Stimulated activated CD8-positive, alpha-beta memory T cell treated with anti-CD3 and anti-CD28 coated beads, Interleukin-15, amount 100 ng/mL, for 1 hour (primary cell): ENCODE results near the gene TP63.

Source experiments
- DNase-seq: peaks from one replicate; pipeline ENCODE4 v3.0.0-alpha.2; 2020; ENCODE audit warnings: low read depth

The TP63 gene

GRCh38 chr3:189779166-189779565 is 148.0 kb downstream of the TP63 start:
- DNase-seq, result no peak

DNA sequence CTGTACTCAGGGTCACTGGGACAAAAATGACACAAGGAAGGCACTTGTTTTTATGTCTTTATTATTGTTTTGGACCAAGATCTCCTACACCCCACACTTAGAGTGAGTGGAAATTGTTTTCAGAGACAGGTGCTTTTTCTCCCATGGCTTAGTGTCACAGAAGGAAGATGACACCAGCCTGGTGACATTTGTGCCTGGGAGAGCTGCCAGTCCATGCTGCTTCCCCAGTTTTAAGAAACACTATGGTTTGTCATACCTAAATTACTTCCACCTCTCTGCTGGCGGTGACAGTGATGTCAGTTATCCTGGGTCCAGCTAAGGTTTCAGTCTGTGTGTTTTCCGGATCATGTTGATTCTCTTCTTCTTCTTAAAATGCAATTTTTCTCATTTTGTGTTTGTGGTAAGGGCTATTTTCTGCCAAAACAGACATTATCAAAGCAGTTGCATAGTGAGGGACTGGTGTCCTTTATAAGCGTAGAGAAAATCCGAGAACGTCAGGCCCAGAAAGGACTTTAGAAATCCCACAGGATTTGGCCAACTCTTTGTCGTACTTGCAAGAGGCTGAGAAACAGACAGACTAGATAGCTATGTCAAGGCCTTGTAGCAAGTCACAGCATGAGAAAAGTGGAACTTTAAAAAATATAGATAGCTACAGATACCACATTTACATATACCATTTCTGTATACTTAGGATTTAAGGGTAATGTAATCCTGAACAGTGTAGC is 149.5 kb downstream of the TP63 start:
- DNase-seq, result no peak

- DNase-seq, result no peak
Observed at GRCh38 chr3:189781415-189781814, 150.2 kb downstream of the TP63 start.

DNA sequence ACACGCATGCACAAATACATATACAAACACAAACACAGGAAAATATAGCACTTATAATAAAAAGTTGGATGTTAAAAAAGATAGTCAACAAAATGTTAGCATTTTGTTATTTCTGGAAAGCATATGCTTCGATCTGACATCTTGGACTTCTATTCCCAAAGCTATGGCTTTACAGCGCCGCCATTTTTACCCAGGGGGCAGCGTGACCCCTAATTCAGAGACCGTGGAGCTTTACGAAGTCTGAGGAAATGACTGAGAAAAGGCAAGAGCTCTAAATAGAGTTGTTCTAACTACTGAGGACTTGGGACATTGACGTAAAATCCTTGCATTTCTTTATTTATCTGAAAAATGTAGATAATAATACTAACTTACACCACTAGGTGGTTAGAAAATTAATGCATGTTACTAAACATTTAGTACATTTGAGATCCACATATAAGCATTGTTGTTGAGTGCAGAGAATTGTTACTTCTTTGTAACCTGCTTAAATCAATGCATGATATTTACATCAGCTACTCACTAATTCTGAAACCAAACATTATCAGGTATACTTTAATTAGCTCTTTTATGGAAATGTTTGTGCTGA is 155.4 kb downstream of the TP63 start:
- no peak for DNase-seq

GRCh38 chr3:189787191-189787590 is 156.0 kb downstream of the TP63 start:
- no peak for DNase-seq

DNA sequence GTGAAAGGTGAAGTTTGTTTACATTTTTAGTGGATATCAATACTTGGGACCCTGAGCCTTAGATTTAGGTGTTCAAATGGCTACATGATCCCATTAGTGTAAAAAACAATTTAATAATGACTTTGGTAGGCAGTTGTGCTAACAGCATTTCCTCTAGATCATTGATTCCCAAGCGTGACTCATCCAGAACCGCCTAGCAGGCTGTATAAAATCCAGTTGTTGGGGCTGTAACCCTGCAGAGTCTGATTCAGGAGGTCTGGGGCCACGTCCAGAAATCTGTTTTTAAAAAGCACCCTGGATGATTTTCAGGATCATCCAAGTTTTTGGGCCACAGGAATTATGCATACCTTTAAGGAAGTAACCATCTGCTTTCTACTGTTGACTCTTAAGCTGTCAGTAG is 156.4 kb downstream of the TP63 start:
- DNase-seq, result no peak

DNA sequence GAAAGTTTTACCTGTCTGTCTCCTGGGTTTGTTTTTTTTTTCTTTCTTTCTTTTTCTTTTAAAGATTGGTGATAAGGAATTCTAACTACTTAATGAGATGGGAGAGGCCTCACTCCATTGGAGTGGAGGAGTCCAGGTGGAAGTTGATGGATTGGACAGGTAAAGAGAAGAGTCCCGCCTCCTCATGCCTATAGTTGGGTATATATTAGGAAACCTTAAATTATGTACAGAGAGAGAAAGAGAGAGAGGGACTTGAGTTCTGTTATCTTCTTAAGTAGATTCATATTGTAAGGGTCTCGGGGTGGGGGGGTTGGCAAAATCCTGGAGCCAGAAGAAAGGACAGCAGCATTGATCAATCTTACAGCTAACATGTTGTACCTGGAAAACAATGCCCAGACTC is 158.2 kb downstream of the TP63 start:
- DNase-seq, result no peak

GRCh38 chr3:189790658-189791057 is 159.5 kb downstream of the TP63 start:
- no peak for DNase-seq

DNA sequence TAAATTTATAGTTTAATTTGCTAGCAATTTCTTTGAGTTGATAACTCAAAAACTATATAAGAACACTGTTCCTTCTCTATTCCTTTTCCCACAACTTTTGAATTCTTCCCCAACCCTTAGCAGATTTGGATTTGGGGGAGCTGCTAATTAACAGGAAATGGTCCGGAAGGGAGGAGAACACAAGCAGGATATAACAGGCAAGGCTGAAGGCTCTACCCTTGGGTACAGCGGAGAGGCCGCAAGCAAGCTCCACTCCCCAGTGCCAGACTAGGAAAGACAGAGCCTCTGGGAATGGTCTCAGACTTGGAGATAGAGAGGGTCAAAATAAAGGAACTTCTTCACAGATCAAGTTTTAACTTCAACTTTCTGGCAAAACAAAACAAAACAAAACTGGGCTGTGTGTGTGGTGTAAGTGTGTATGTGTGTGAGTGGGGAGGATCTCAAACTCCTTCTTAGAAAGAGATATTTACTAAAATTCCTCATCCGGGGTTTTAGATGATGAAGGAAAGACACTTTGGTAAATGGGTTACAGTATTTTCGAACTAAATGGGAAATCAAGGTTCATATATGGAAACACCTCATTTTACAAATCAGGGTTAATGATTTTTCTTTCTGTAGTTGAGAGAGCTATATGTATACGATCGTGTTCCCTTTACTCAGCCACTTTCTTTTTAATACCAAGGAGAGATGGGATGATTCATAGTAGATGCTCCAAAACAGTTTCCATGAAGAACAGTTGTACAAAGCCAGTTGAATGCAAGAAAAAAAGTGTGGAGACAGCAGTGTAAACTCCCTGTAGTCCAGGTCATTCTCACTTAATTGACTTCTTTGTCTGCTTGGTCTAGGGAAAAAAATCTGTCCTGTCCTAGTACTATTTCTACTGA is 161.1 kb downstream of the TP63 start:
- DNase-seq, result no peak

DNA sequence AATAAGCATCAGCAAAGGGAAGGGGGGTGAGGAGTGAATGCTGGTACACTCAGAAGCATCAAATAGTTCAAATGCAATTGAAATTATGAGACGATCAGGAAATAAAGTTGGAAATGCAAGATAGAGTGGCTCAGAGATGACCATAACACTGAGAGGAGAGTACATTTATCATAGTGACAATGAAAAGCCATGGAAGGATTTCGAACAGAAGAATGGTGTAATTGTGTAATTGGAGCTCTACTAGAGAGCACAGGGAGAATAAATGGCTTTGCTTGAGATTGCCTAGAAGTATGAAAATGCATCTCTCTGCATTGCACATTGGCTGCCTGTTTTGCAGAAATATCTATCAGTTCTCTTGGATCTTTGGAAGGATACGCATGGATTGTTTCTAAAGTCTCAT is 163.3 kb downstream of the TP63 start:
- no peak for DNase-seq

DNA sequence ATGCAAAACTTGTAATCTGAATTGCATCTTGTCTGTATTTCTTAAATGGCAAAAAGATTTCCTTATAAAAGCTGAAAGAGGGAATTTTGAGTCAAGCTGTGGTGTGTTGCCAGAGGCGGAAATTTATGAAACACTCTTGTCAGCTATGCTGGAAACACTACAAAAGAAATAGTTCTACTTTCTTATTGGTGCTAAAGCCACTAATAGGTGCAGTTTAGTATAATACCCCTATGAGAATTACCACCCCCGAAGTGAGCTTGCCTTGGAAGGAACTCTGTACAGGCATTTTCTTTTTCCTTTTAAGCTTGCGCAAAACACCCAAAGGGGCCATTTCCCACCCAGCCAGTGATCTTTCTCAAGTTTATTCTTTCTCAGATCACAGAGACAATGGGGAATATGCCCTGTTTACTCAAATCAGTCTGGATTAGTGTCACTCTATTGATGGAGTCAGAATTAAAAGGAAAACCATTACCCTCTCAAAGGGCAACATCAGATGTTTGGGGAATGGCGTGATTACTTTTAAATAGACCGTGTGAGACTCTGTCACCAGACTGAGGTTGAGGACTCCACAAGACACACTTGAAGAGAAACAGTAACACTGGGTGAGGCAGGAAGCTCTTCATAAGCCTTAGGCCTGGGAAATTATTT is 166.0 kb downstream of the TP63 start:
- DNase-seq, result no peak

GRCh38 chr3:189799366-189799765 is 168.2 kb downstream of the TP63 start:
- DNase-seq, result no peak

DNA sequence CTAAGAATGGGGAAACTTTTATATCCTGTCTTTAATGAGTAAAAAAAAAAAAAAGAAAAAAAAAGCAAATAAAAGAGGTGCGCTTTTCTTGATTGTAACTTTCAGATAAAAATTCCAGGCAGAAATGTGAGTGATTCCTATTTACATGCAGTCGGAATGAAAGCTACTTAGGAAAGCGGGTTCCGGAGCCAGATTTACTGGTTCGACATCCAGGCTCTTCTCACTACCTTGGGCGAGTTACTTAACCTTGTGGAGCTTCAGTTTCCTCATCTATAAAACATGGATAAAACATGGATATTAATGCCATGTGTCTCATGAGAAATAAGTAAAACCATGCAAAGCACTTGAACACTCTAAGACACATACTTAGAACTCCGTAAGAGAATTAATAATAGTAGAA is 169.2 kb downstream of the TP63 start:
- DNase-seq, result no peak

GRCh38 chr3:189803254-189803653 is 172.1 kb downstream of the TP63 start:
- DNase-seq, result no peak

DNA sequence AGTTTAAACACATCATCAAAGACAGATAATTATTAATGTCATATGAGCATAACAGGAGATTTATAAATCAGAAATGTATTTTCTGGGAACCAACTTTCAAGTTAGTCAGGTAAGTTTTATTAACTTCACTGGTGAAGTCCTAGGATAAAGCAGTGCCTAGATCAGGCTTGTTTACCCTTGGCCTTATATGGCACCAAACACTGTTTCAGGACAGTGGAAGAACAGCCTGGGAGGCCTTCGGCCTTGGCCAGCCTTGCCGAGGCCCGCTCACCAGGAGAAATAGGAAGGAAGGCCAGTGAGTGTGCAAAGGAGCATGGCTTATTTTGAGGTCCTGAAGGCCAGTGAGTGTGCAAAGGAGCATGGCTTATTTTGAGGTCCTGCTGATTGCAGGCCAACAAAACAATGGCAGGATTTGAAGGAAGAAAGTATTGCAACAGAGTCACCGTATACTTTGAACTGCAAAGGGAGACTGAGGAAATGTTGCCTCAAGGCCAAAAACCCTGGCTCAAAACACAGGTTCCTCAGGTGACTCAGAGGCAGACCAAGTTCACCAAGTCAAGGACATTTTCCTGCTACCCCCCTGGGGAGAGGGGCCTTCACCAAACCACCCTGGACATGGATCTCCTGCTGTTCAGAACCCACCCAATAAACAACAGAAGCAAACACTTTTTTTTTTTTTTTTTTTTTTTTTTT is 174.3 kb downstream of the TP63 start:
- no peak for DNase-seq

- no peak for DNase-seq
Observed at GRCh38 chr3:189806171-189806951, 175.2 kb downstream of the TP63 start.

- DNase-seq, result no peak
Observed at GRCh38 chr3:189808246-189809007, 177.2 kb downstream of the TP63 start.

DNA sequence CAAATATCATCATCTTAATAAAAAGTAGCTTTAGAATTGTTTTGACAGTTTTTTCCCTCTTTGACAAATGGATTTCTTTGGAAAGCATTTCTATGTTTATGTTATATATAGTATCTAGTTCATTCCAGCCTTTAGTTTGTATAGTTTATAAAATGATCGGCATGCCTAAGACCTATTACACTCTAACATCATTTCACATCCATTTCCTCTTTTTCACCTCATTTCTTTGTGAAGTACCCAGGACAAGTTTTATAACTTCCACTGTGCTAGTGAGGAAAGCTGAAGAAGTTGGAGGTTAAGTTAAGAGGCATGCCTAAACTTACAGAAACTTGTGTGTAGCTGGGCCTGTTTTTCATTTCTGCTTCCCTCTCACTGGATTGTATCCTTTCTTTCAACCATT is 178.4 kb downstream of the TP63 start:
- DNase-seq, result no peak

DNA sequence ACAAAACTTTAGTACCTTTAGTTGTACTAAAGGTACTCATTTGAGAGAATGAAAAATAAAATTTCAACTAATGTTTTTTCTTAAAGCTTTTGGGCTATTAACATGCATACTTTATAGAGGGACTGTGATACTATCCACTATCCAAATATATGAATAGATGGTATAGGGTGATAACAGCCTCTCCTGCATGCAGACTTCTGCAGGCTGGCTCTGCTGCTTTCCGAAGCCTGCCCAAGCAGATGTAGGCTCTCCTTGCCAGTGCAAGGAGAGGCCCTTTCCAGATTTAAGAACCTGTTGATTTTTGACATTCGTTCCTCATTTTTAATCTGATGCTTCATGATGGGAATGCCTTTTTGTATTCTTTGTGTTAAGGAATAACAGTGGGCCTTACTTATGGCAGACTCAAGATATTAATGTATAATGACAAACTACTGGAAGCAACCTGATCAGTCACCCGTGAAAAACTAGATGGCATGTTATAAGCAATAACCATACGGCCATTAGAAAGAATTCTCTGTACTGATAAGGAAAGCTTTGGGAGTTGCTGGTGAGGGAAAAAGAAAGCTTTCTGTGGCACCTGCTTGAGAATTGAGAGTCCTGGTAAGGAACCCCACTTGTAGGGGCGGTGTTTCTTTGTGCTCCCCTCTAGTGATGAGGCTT is 181.7 kb downstream of the TP63 start:
- no peak for DNase-seq
